GM12872 (cell line): ENCODE data around the gene KCNQ4.

Source experiments
- CTCF ChIP-seq: IDR thresholded peaks from 3 replicates; pipeline ENCODE4 v1.5.1; 2011; ENCODE audit warnings: low read depth, mild to moderate bottlenecking, low read length, moderate library complexity; ENCODE audit not compliant: insufficient read depth

The KCNQ4 gene

GRCh38 chr1:40764981-40765380 lies 18.6 kb upstream of the KCNQ4 start:
- TF ChIP-seq CTCF, result no peak

DNA sequence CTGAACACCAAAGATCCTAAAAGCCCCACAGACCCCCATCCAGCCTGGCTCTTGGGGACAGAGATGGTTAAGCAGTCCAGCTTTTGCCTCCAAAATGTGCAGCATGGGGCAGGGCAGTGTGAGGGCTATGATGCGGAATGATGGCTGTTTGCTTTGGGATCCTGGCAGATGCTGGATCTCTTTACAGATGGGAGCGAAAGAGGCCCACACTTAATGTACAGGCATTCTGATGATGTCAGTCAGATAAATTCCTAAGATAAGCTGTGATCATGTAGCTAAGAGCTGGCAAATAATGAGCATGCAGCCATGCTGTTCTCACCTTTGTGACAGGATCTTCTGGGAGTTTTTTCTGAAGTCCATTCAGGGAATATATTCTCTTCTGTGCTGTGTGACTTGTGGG lies 17.6 kb upstream of the KCNQ4 start:
- no peak for TF ChIP-seq CTCF

DNA sequence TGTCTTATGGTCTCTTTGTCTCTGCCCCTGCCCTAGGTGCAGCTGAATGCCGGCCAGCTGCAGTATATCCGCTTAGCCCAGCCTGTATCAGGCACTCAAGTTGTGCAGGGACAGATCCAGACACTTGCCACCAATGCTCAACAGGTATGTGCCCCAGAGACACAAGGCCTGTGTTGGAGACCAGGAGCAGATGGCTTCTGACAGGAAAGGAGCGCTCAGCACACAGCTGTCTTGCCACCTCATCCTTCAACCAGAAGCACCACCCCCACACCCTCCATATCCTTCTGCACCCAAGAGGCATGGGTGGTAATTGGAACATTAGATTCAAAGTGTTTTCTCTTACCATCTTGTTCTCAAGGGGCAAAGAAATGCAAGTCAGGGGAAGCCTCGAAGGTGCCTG lies 17.0 kb upstream of the KCNQ4 start:
- no peak for TF ChIP-seq CTCF

DNA sequence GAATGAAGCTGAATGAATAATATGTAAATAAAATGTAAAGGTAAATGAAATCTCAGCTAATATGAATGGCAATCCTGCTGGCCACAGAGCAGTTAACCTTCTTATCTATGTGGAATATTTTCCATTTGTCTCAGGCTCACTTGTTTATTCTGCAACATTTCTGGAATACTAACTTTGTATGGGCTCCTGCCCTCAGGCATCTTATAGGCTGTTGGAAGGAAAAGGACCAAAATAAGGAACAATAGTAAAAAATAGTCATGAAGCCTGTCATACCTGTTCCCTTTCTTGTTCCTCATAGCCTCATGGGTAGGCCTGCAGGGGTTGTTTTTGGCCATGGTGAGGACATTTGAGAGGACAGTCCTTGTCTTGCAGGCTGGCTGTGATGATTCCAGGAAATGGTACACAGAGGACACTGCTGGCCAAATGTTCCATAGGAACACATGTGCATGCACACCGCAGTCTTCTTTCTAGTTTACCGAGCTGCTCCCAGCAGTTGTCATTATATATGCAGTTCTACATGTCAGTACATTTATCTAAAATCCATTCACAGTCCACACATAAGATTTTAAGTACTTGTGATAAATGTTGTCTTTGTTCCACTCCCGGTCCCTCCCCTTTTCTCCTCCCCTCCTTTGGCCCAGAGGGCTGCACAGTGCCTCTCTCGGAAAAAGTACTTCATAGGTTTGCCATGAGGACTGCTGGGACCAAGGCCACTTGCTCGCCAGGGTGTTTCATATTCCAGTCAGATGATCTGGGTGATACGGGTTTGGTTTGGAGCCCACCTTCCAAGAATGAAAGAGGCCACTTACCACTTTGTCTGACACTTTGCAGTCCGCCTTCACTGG lies 15.2 kb upstream of the KCNQ4 start:
- TF ChIP-seq CTCF, result no peak

GRCh38 chr1:40769815-40770214 lies 13.8 kb upstream of the KCNQ4 start:
- peak; percentile 44; the same call in 2 of the 3 replicates for TF ChIP-seq CTCF

- TF ChIP-seq CTCF, result no peak
Measured at GRCh38 chr1:40770296-40771070, 13.1 kb upstream of the KCNQ4 start.

DNA sequence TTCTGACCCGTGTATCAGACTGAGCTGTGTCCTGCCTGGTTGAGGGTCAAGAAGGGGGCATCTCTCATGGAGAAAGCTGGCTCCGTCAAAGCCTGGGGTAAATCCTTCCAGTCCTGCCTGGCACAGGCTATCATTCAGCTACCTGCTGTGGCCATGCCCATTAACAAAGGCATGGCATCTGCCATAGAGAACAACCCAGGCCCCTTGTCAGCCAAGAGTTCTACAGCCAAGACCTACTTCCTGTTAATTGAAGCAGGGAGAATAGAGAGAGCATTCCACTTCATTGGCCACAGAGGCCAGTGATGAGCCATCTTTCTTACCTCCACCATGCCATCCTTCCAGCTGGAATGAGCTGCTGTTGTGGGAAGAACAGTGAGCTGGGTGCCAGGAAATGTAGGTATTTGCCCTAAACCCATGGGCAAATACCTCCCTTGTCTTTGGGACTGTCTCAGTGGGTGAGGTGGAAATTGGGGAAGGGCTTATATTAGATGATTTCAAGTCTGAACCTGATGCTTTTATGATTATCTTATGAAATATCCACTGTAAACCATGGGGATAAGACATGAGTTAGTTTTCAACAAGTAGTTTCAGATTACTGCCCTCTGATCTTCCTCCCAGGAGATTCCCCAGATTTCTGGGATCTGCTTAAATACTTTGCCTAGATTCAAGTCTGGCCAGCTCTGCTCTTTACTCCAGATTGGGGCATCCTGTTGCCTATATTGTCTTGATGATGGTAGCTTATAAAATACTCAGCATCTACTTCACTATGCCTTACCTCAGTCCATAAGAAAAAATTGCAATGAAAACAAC lies 11.2 kb upstream of the KCNQ4 start:
- no peak for TF ChIP-seq CTCF
